HCT116 (cell line): ENCODE results near the gene ZFHX3. TPM values are rescaled to one million over a fixed set of nuclear protein-coding genes. Genes with fewer than 3 reads are reported as not detected.

Experiments
- ATAC-seq: fragments of 200-7000 bp; cut with Tn5 transposase; 2 replicates; pipeline ENCODE4 v1.9.1; 2020; ENCODE audit warnings: mild to moderate bottlenecking, moderate library complexity
- BruUV-seq: library from RNA; stranded (reverse); fragments of 400-500 nt; replicated peaks from 2 replicates; lab custom pipeline; 2021; lab: Mats Ljungman, UMichigan
- CTCF ChIA-PET: fragments of 300-600 bp; sonication (Branson Sonifier 250); formaldehyde crosslinking; loops from one replicate; lab custom pipeline; 2021; ENCODE audit warnings: antibody characterized with exemption; lab: Charles Lee
- POLR2A ChIA-PET: fragments of 300-600, 350-600 bp; sonication (Branson Sonifier 250); formaldehyde crosslinking; loops from one replicate; lab custom pipeline; 2021; ENCODE audit warnings: antibody characterized with exemption; lab: Charles Lee
- RAD21 ChIA-PET, 2 experiments: fragments of 300-600 bp; sonication (Branson Sonifier 250); formaldehyde crosslinking; loops; one replicate each; lab custom pipeline; 2023; ENCODE audit warnings: low total read pairs in 2 of 2; ENCODE audit not compliant: uncharacterized antibody in 2 of 2, unreplicated experiment in 2 of 2, low non-redundant PET in 1 of 2; lab: Charles Lee
- DNase-seq: peaks from one replicate; pipeline ENCODE4 v3.0.0-alpha.2; 2010; ENCODE audit warnings: low read depth, low spot score
- H2AFZ ChIP-seq: fragments of 200-600 bp; shearing (Covaris generic), sonication (generic); 2 replicates; pipeline ENCODE4 v1.6.1; 2017; ENCODE audit warnings: low read depth, mixed run types, mixed read lengths, antibody characterized with exemption, low read length; ENCODE audit not compliant: poor library complexity, severe bottlenecking
- H3K27ac ChIP-seq: 2 replicates; pipeline ENCODE4 v1.5.1; 2012; ENCODE audit warnings: low read depth, low read length
- H3K27me3 ChIP-seq: fragments of 200-600 bp; sonication (generic); 2 replicates; pipeline ENCODE4 v1.6.1; 2016; ENCODE audit warnings: mixed run types, low read length, mixed read lengths; ENCODE audit not compliant: insufficient read depth
- H3K36me3 ChIP-seq, 2 experiments: fragments of 200-500 bp in 1 of 2; fragments of 200-600 bp in 1 of 2; sonication (Bioruptor generic) in 1 of 2; sonication (generic) in 1 of 2; 2 replicates each; pipeline versions ENCODE4 v1.5.1 to v1.6.1; 2014 to 2016; ENCODE audit warnings: low read length in 2 of 2, inconsistent platforms in 1 of 2, mixed read lengths in 1 of 2, mixed run types in 1 of 2; ENCODE audit not compliant: insufficient read depth in 2 of 2, control insufficient read depth in 1 of 2
- H3K4me1 ChIP-seq, 2 experiments: fragments of 200-600 bp in 1 of 2; sonication (generic) in 1 of 2; 2 replicates each; pipeline versions ENCODE4 v1.5.1 to v1.6.1; 2012 to 2017; ENCODE audit warnings: low read length in 2 of 2, inconsistent platforms in 1 of 2, mild to moderate bottlenecking in 1 of 2, mixed read lengths in 1 of 2, mixed run types in 1 of 2, moderate library complexity in 1 of 2; ENCODE audit not compliant: insufficient read depth in 2 of 2, control insufficient read depth in 1 of 2
- H3K4me2 ChIP-seq: fragments of 200-600 bp; sonication (generic); 2 replicates; pipeline ENCODE4 v1.6.1; 2017; ENCODE audit warnings: mixed run types, low read length, mixed read lengths
- H3K4me3 ChIP-seq, 2 experiments: fragments of 200-600 bp in 1 of 2; sonication (generic) in 1 of 2; replicated peaks in 1 of 2; 2 replicates each; pipeline ENCODE4 v1.5.1; 2011 to 2016; ENCODE audit warnings: low read length in 2 of 2, control low read depth in 1 of 2, low read depth in 1 of 2, mild to moderate bottlenecking in 1 of 2, mixed read lengths in 1 of 2, mixed run types in 1 of 2
- H3K79me2 ChIP-seq: fragments of 200-600 bp; sonication (generic); 2 replicates; pipeline ENCODE4 v1.6.1; 2017; ENCODE audit warnings: mild to moderate bottlenecking, mixed run types, low read length, moderate library complexity, mixed read lengths; ENCODE audit not compliant: insufficient read depth
- H3K9ac ChIP-seq: fragments of 200-600 bp; sonication (generic); 2 replicates; pipeline ENCODE4 v1.6.1; 2016; ENCODE audit warnings: low read length, mixed read lengths
- H3K9me2 ChIP-seq: fragments of 200-600 bp; sonication (generic), shearing (Covaris generic); 2 replicates; pipeline ENCODE4 v1.6.1; 2017; ENCODE audit warnings: mixed run types, mild to moderate bottlenecking, moderate library complexity; ENCODE audit not compliant: insufficient read depth
- H3K9me3 ChIP-seq, 2 experiments: fragments of 200-500 bp in 1 of 2; fragments of 200-600 bp in 1 of 2; sonication (Bioruptor generic) in 1 of 2; sonication (generic) in 1 of 2; 2 replicates each; pipeline ENCODE4 v1.6.1; 2014 to 2017; ENCODE audit warnings: low read length in 2 of 2, mixed read lengths in 2 of 2, inconsistent platforms in 1 of 2, low read depth in 1 of 2, mild to moderate bottlenecking in 1 of 2, mixed run types in 1 of 2, moderate library complexity in 1 of 2; ENCODE audit not compliant: control insufficient read depth in 1 of 2, insufficient read depth in 1 of 2
- H4K20me1 ChIP-seq: fragments of 200-600 bp; sonication (generic), shearing (Covaris generic); 2 replicates; pipeline ENCODE4 v1.6.1; 2017; ENCODE audit warnings: mixed run types, mild to moderate bottlenecking, moderate library complexity; ENCODE audit not compliant: insufficient read depth
- CEBPB ChIP-seq: IDR thresholded peaks from 2 replicates; pipeline ENCODE4 v1.6.1; 2012; ENCODE audit warnings: low read depth
- EGR1 ChIP-seq: IDR thresholded peaks from 2 replicates; pipeline ENCODE4 v1.6.1; 2012; ENCODE audit warnings: low read depth
- ELF1 ChIP-seq: IDR thresholded peaks from 2 replicates; pipeline ENCODE4 v1.6.1; 2012; ENCODE audit warnings: low read depth, borderline replicate concordance
- EZH2 ChIP-seq: fragments of 200-600 bp; sonication (generic); IDR thresholded peaks from 2 replicates; pipeline ENCODE4 v1.6.1; 2017; ENCODE audit warnings: antibody characterized with exemption, mixed run types
- FOSL1 ChIP-seq: IDR thresholded peaks from 2 replicates; pipeline ENCODE4 v1.6.1; 2012; ENCODE audit warnings: low read depth
- JUND ChIP-seq: IDR thresholded peaks from 2 replicates; pipeline ENCODE4 v1.6.1; 2012
- MAX ChIP-seq: IDR thresholded peaks from 2 replicates; pipeline ENCODE4 v1.6.1; 2012
- POLR2A ChIP-seq: IDR thresholded peaks from 2 replicates; pipeline ENCODE4 v1.7.0; 2011; ENCODE audit warnings: borderline replicate concordance; ENCODE audit not compliant: insufficient read depth, insufficient read length; ENCODE audit errors: extremely low read depth
- POLR2AphosphoS5 ChIP-seq: IDR thresholded peaks from 2 replicates; pipeline ENCODE4 v1.6.1; 2011; ENCODE audit warnings: mild to moderate bottlenecking, low read depth, low read length, moderate library complexity
- RAD21 ChIP-seq: IDR thresholded peaks from 2 replicates; pipeline ENCODE4 v1.6.1; 2012; ENCODE audit warnings: low read depth, mild to moderate bottlenecking
- SP1 ChIP-seq: IDR thresholded peaks from 2 replicates; pipeline ENCODE4 v1.6.1; 2012; ENCODE audit warnings: low read depth
- SRF ChIP-seq: IDR thresholded peaks from 2 replicates; pipeline ENCODE4 v1.6.1; 2012; ENCODE audit warnings: low read depth
- TCF7L2 ChIP-seq: IDR thresholded peaks from 2 replicates; pipeline ENCODE4 v1.7.0; 2011; ENCODE audit warnings: borderline replicate concordance, inconsistent platforms; ENCODE audit not compliant: insufficient read depth, insufficient read length; ENCODE audit errors: extremely low read depth
- YY1 ChIP-seq: IDR thresholded peaks from 2 replicates; pipeline ENCODE4 v1.6.1; 2011; ENCODE audit warnings: low read length, low read depth, moderate library complexity, mild to moderate bottlenecking; ENCODE audit not compliant: insufficient replicate concordance; ENCODE audit errors: extremely low read depth
- ZFX ChIP-seq: fragments of 450-650 bp; IDR thresholded peaks from 2 replicates; pipeline ENCODE4 v1.6.1; 2017
- intact Hi-C: fragments of 100-400 bp; cut with micrococcal nuclease; formaldehyde crosslinking; loops from 2 replicates; pipeline ENCODE4 v1.10.0; 2022
- total RNA-seq: library from RNA; stranded (reverse); gene quantifications from one replicate; pipeline ENCODE4 v1.2.1, GENCODE V29; 2021; ENCODE audit not compliant: unreplicated experiment
- TF ChIP-seq, protein P1 (sequence below): IDR thresholded peaks from 2 replicates; pipeline ENCODE4 v1.6.1; 2011; ENCODE audit warnings: mild to moderate bottlenecking, low read length, moderate library complexity; ENCODE audit not compliant: insufficient replicate concordance; ENCODE audit errors: extremely low read depth

ZFHX3 gene
- total RNA-seq, 1 experiment from 2014 or later: 6.3 TPM

- no peak for TF ChIP-seq MAX
- no peak for TF ChIP-seq JUND
- no peak for TF ChIP-seq FOSL1
- TF ChIP-seq SRF: no peak
- TF ChIP-seq POLR2A: no peak
- TF ChIP-seq RAD21: no peak
- TF ChIP-seq, protein P1, sequence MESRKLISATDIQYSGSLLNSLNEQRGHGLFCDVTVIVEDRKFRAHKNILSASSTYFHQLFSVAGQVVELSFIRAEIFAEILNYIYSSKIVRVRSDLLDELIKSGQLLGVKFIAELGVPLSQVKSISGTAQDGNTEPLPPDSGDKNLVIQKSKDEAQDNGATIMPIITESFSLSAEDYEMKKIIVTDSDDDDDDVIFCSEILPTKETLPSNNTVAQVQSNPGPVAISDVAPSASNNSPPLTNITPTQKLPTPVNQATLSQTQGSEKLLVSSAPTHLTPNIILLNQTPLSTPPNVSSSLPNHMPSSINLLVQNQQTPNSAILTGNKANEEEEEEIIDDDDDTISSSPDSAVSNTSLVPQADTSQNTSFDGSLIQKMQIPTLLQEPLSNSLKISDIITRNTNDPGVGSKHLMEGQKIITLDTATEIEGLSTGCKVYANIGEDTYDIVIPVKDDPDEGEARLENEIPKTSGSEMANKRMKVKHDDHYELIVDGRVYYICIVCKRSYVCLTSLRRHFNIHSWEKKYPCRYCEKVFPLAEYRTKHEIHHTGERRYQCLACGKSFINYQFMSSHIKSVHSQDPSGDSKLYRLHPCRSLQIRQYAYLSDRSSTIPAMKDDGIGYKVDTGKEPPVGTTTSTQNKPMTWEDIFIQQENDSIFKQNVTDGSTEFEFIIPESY: no peak
- TF ChIP-seq ELF1: no peak
These were observed 209.4 kb downstream of the ZFHX3 start (continued) for GRCh38 chr16:72838586-72838910.

- no peak for TF ChIP-seq YY1
- no peak for TF ChIP-seq ELF1
- TF ChIP-seq TCF7L2: no peak
- TF ChIP-seq CEBPB: no peak
- TF ChIP-seq MAX: no peak
- TF ChIP-seq POLR2AphosphoS5: no peak
- TF ChIP-seq JUND: no peak
- TF ChIP-seq RAD21: no peak
- no peak for TF ChIP-seq SP1
- TF ChIP-seq POLR2A: no peak
- no peak for TF ChIP-seq EGR1
- no peak for TF ChIP-seq ZFX
- no peak for TF ChIP-seq EZH2
- TF ChIP-seq, protein P1: no peak
- ATAC-seq: no peak
- DNase-seq: no peak
- H3K79me2 ChIP-seq: no peaks in the 10 kb centered on the region
- H3K27me3 ChIP-seq: no peaks in the 10 kb centered on the region
- intact Hi-C loops: loop anchor here (10.0 kb wide), 2 partner anchors 217 to 593 kb away; no protein-coding TSS in a partner anchor
- H3K4me3 ChIP-seq: no peak overlapping the region
- H3K4me1 ChIP-seq: peaks cover 0 to 4% of the 10 kb centered on the region in 2 experiments; a peak in 1 of 4 replicates
- ChIA-PET POLR2A (interaction anchor here (0.6 kb wide), 1 partner anchor 1548 kb away, joined by 3 read pairs; no protein-coding TSS in a partner anchor), CTCF (no interaction called here), RAD21 (no interaction called here)
- no peaks in the 10 kb centered on the region for H3K9me2 ChIP-seq
- H3K27ac ChIP-seq: no peak overlapping the region
- H3K4me2 ChIP-seq: no peak overlapping the region
- no peak overlapping the region for H3K9ac ChIP-seq
- BruUV-seq: no TSS peak
- H2AFZ ChIP-seq: no peak overlapping the region
- H3K9me3 ChIP-seq: no peaks in the 10 kb centered on the region
- H3K36me3 ChIP-seq: no peaks in the 10 kb centered on the region
- no peaks in the 10 kb centered on the region for H4K20me1 ChIP-seq
These were observed 209.9 kb downstream of the ZFHX3 start for GRCh38 chr16:72837846-72838585.
